Measurements from ENCODE around the gene NOM1. TPM values are rescaled to one million over a fixed set of nuclear protein-coding genes. Genes with fewer than 3 reads are reported as not detected.
"Not testable (repeated sequence)": the region's sequence is repeated elsewhere in the genome, so short reads cannot be mapped to it uniquely, and the experiment has no call there.

The NOM1 gene
- total and polyA plus RNA-seq, 2 donors, result 9.3 to 10.6 TPM

- peaks cover 0 to 6% of the 10 kb centered on the region in 2 donors for H3K9me3 ChIP-seq (ENCODE audit: control insufficient read depth in 2 of 2, insufficient read depth in 1 of 2, low read length in 1 of 2)
- peaks cover 27 to 58% of the 10 kb centered on the region in 2 donors for H3K27me3 ChIP-seq (ENCODE audit: control insufficient read depth in 2 of 2, insufficient read depth in 1 of 2, low read length in 1 of 2)
- H3K4me3 ChIP-seq (ENCODE audit: low read length in 2 of 2), result no peak overlapping the region
- no peak for DNase-seq (ENCODE audit: low read depth in 6 of 9, low spot score in 9 of 9)
- peaks cover 0 to 4% of the 10 kb centered on the region in 2 donors for H3K36me3 ChIP-seq (ENCODE audit: control insufficient read depth in 2 of 2, insufficient read depth in 2 of 2, low read length in 1 of 2)
- WGBS, result 85% methylated on average over 12 of the region's 12 CpGs
- H3K27ac ChIP-seq (ENCODE audit: low read depth in 1 of 2, low read length in 1 of 2), result no peak overlapping the region
- H3K4me1 ChIP-seq (ENCODE audit: control insufficient read depth in 2 of 2, insufficient read depth in 2 of 2, low read length in 2 of 2), result peaks cover 12 to 16% of the 10 kb centered on the region in 2 donors
Observed at GRCh38 chr7:156947120-156947843, 2.2 kb upstream of the NOM1 start.

GRCh38 chr7:156948361-156948760, 1.2 kb upstream of the NOM1 start:
- WGBS, result 94% methylated on average over 12 of the region's 12 CpGs
- no peak for DNase-seq (ENCODE audit: low read depth in 6 of 9, low spot score in 9 of 9)
- Histone ChIP-seq H3K4me1 (ENCODE audit: control insufficient read depth in 2 of 2, insufficient read depth in 2 of 2, low read length in 2 of 2) (peaks cover 12 to 16% of the 10 kb centered on the region in 2 donors), H3K27ac (ENCODE audit: low read depth in 1 of 2, low read length in 1 of 2) (no peak overlapping the region), H3K9me3 (ENCODE audit: control insufficient read depth in 2 of 2, insufficient read depth in 1 of 2, low read length in 1 of 2) (peaks cover 0 to 4% of the 10 kb centered on the region in 2 donors), H3K36me3 (ENCODE audit: control insufficient read depth in 2 of 2, insufficient read depth in 2 of 2, low read length in 1 of 2) (peaks cover 0 to 13% of the 10 kb centered on the region in 2 donors), H3K4me3 (ENCODE audit: low read length in 2 of 2) (no peak overlapping the region), H3K27me3 (ENCODE audit: control insufficient read depth in 2 of 2, insufficient read depth in 1 of 2, low read length in 1 of 2) (peaks cover 23 to 48% of the 10 kb centered on the region in 2 donors)

GRCh38 chr7:156950381-156950858, 908 bp downstream of the NOM1 start:
- peaks cover 15 to 31% of the 10 kb centered on the region in 2 donors for H3K36me3 ChIP-seq (ENCODE audit: control insufficient read depth in 2 of 2, insufficient read depth in 2 of 2, low read length in 1 of 2)
- H3K9me3 ChIP-seq (ENCODE audit: control insufficient read depth in 2 of 2, insufficient read depth in 1 of 2, low read length in 1 of 2), result peaks cover 0 to 4% of the 10 kb centered on the region in 2 donors
- peaks cover 16 to 28% of the 10 kb centered on the region in 2 donors for H3K27me3 ChIP-seq (ENCODE audit: control insufficient read depth in 2 of 2, insufficient read depth in 1 of 2, low read length in 1 of 2)
- no peak overlapping the region for H3K27ac ChIP-seq (ENCODE audit: low read depth in 1 of 2, low read length in 1 of 2)
- peaks cover 12 to 16% of the 10 kb centered on the region in 2 donors for H3K4me1 ChIP-seq (ENCODE audit: control insufficient read depth in 2 of 2, insufficient read depth in 2 of 2, low read length in 2 of 2)
- peak overlapping the region; percentile 84 to 93 for H3K4me3 ChIP-seq (ENCODE audit: low read length in 2 of 2)
- no peak for DNase-seq (ENCODE audit: low read depth in 6 of 9, low spot score in 9 of 9)
- WGBS, result 4% methylated on average over 21 of the region's 21 CpGs

- 95% methylated on average over 12 of the region's 12 CpGs for WGBS
- H3K4me3 ChIP-seq (ENCODE audit: low read length in 2 of 2); H3K27ac ChIP-seq (ENCODE audit: low read depth in 1 of 2, low read length in 1 of 2); H3K9me3 ChIP-seq (ENCODE audit: control insufficient read depth in 2 of 2, insufficient read depth in 1 of 2, low read length in 1 of 2); DNase-seq (ENCODE audit: low read depth in 6 of 9, low spot score in 9 of 9): not testable (repeated sequence)
- Histone ChIP-seq H3K36me3 (ENCODE audit: control insufficient read depth in 2 of 2, insufficient read depth in 2 of 2, low read length in 1 of 2) (peaks cover 35 to 47% of the 10 kb centered on the region in 2 donors), H3K27me3 (ENCODE audit: control insufficient read depth in 2 of 2, insufficient read depth in 1 of 2, low read length in 1 of 2) (peaks cover 6 to 11% of the 10 kb centered on the region in 2 donors), H3K4me1 (ENCODE audit: control insufficient read depth in 2 of 2, insufficient read depth in 2 of 2, low read length in 2 of 2) (peaks cover 12 to 16% of the 10 kb centered on the region in 2 donors)
Observed at GRCh38 chr7:156953215-156953614, 3.7 kb downstream of the NOM1 start.

GRCh38 chr7:156954941-156955340, 5.4 kb downstream of the NOM1 start:
- H3K9me3 ChIP-seq (ENCODE audit: control insufficient read depth in 2 of 2, insufficient read depth in 1 of 2, low read length in 1 of 2), result no peaks in the 10 kb centered on the region
- peaks cover 47 to 61% of the 10 kb centered on the region in 2 donors for H3K36me3 ChIP-seq (ENCODE audit: control insufficient read depth in 2 of 2, insufficient read depth in 2 of 2, low read length in 1 of 2)
- H3K27me3 ChIP-seq (ENCODE audit: control insufficient read depth in 2 of 2, insufficient read depth in 1 of 2, low read length in 1 of 2), result no peaks in the 10 kb centered on the region
- no peak overlapping the region for H3K27ac ChIP-seq (ENCODE audit: low read depth in 1 of 2, low read length in 1 of 2)
- peaks cover 12 to 16% of the 10 kb centered on the region in 2 donors for H3K4me1 ChIP-seq (ENCODE audit: control insufficient read depth in 2 of 2, insufficient read depth in 2 of 2, low read length in 2 of 2)
- no peak overlapping the region for H3K4me3 ChIP-seq (ENCODE audit: low read length in 2 of 2)
- DNase-seq (ENCODE audit: low read depth in 6 of 9, low spot score in 9 of 9), result no peak
- 96% methylated on average over 2 of the region's 2 CpGs for WGBS

- Histone ChIP-seq H3K27me3 (ENCODE audit: control insufficient read depth in 2 of 2, insufficient read depth in 1 of 2, low read length in 1 of 2) (no peaks in the 10 kb centered on the region), H3K27ac (ENCODE audit: low read depth in 1 of 2, low read length in 1 of 2) (no peak overlapping the region), H3K4me3 (ENCODE audit: low read length in 2 of 2) (no peak overlapping the region), H3K4me1 (ENCODE audit: control insufficient read depth in 2 of 2, insufficient read depth in 2 of 2, low read length in 2 of 2) (peaks cover 0 to under 1% of the 10 kb centered on the region in 2 donors), H3K9me3 (ENCODE audit: control insufficient read depth in 2 of 2, insufficient read depth in 1 of 2, low read length in 1 of 2) (no peaks in the 10 kb centered on the region), H3K36me3 (ENCODE audit: control insufficient read depth in 2 of 2, insufficient read depth in 2 of 2, low read length in 1 of 2) (peaks cover 61 to 74% of the 10 kb centered on the region in 2 donors)
- DNase-seq (ENCODE audit: low read depth in 6 of 9, low spot score in 9 of 9), result no peak
- WGBS, result 97% methylated on average over 2 of the region's 2 CpGs
Observed at GRCh38 chr7:156956727-156957126, 7.2 kb downstream of the NOM1 start.

GRCh38 chr7:156962145-156962544, 12.6 kb downstream of the NOM1 start:
- no peak for DNase-seq (ENCODE audit: low read depth in 6 of 9, low spot score in 9 of 9)
- Histone ChIP-seq H3K27me3 (ENCODE audit: control insufficient read depth in 2 of 2, insufficient read depth in 1 of 2, low read length in 1 of 2) (no peaks in the 10 kb centered on the region), H3K4me3 (ENCODE audit: low read length in 2 of 2) (no peak overlapping the region), H3K9me3 (ENCODE audit: control insufficient read depth in 2 of 2, insufficient read depth in 1 of 2, low read length in 1 of 2) (no peaks in the 10 kb centered on the region), H3K36me3 (ENCODE audit: control insufficient read depth in 2 of 2, insufficient read depth in 2 of 2, low read length in 1 of 2) (peaks cover 78 to 83% of the 10 kb centered on the region in 2 donors), H3K4me1 (ENCODE audit: control insufficient read depth in 2 of 2, insufficient read depth in 2 of 2, low read length in 2 of 2) (no peaks in the 10 kb centered on the region), H3K27ac (ENCODE audit: low read depth in 1 of 2, low read length in 1 of 2) (no peak overlapping the region)
- WGBS, result 94% methylated on average over 18 of the region's 18 CpGs

- Histone ChIP-seq H3K36me3 (ENCODE audit: control insufficient read depth in 2 of 2, insufficient read depth in 2 of 2, low read length in 1 of 2) (peaks cover 83 to 84% of the 10 kb centered on the region in 2 donors), H3K4me1 (ENCODE audit: control insufficient read depth in 2 of 2, insufficient read depth in 2 of 2, low read length in 2 of 2) (no peaks in the 10 kb centered on the region), H3K27me3 (ENCODE audit: control insufficient read depth in 2 of 2, insufficient read depth in 1 of 2, low read length in 1 of 2) (no peaks in the 10 kb centered on the region), H3K9me3 (ENCODE audit: control insufficient read depth in 2 of 2, insufficient read depth in 1 of 2, low read length in 1 of 2) (no peaks in the 10 kb centered on the region), H3K4me3 (ENCODE audit: low read length in 2 of 2) (no peak overlapping the region), H3K27ac (ENCODE audit: low read depth in 1 of 2, low read length in 1 of 2) (no peak overlapping the region)
- DNase-seq (ENCODE audit: low read depth in 6 of 9, low spot score in 9 of 9), result no peak
- WGBS, result 97% methylated on average over 16 of the region's 16 CpGs
Observed at GRCh38 chr7:156962897-156963296, 13.4 kb downstream of the NOM1 start.

- DNase-seq (ENCODE audit: low read depth in 6 of 9, low spot score in 9 of 9), result no peak
- Histone ChIP-seq H3K9me3 (ENCODE audit: control insufficient read depth in 2 of 2, insufficient read depth in 1 of 2, low read length in 1 of 2) (no peaks in the 10 kb centered on the region), H3K36me3 (ENCODE audit: control insufficient read depth in 2 of 2, insufficient read depth in 2 of 2, low read length in 1 of 2) (peaks cover 79 to 83% of the 10 kb centered on the region in 2 donors), H3K27me3 (ENCODE audit: control insufficient read depth in 2 of 2, insufficient read depth in 1 of 2, low read length in 1 of 2) (no peaks in the 10 kb centered on the region), H3K27ac (ENCODE audit: low read depth in 1 of 2, low read length in 1 of 2) (no peak overlapping the region), H3K4me1 (ENCODE audit: control insufficient read depth in 2 of 2, insufficient read depth in 2 of 2, low read length in 2 of 2) (no peaks in the 10 kb centered on the region), H3K4me3 (ENCODE audit: low read length in 2 of 2) (no peak overlapping the region)
- WGBS, result 98% methylated on average over 12 of the region's 12 CpGs
Observed at GRCh38 chr7:156963472-156963871, 14.0 kb downstream of the NOM1 start.

Data from thymus (tissue), 11 donors.